ENCODE data around the gene SYNE2.

The SYNE2 gene

GRCh38 chr14:64080452-64080851 lies 227.6 kb downstream of the SYNE2 start:
- no peaks in the 10 kb centered on the region for H4K20me1 ChIP-seq (ENCODE audit: insufficient read depth)
- H2AFZ ChIP-seq (ENCODE audit: low read depth), result no peak overlapping the region
- no peaks in the 10 kb centered on the region for H3K79me2 ChIP-seq (ENCODE audit: insufficient read depth, low read depth)
- H3K36me3 ChIP-seq (ENCODE audit: insufficient read depth), result no peaks in the 10 kb centered on the region; the same call in 1 of the 2 replicates
- TF ChIP-seq CTCF (conservative IDR thresholded peaks at IDR 0.05; ENCODE audit: low read depth, low read length), result no peak
- H3K27ac ChIP-seq, result no peak overlapping the region
- no peak overlapping the region for H3K4me3 ChIP-seq (IDR thresholded peaks at IDR 0.05; ENCODE audit: insufficient read depth, low read depth, low read length)
- no peak overlapping the region for H3K4me2 ChIP-seq
- no peaks in the 10 kb centered on the region for H3K4me1 ChIP-seq (ENCODE audit: low read depth, poor library complexity, severe bottlenecking)
- no peaks in the 10 kb centered on the region for H3K27me3 ChIP-seq (ENCODE audit: insufficient read depth, low read depth)
- no peak overlapping the region for H3K9ac ChIP-seq

- Histone ChIP-seq H3K27me3 (ENCODE audit: insufficient read depth, low read depth) (no peaks in the 10 kb centered on the region), H4K20me1 (ENCODE audit: insufficient read depth) (no peaks in the 10 kb centered on the region), H2AFZ (ENCODE audit: low read depth) (no peak overlapping the region), H3K27ac (no peak overlapping the region), H3K4me3 (IDR thresholded peaks at IDR 0.05; ENCODE audit: insufficient read depth, low read depth, low read length) (no peak overlapping the region), H3K4me2 (no peak overlapping the region), H3K79me2 (ENCODE audit: insufficient read depth, low read depth) (no peaks in the 10 kb centered on the region), H3K9ac (no peak overlapping the region), H3K36me3 (ENCODE audit: insufficient read depth) (no peaks in the 10 kb centered on the region; the same call in 1 of the 2 replicates), H3K4me1 (ENCODE audit: low read depth, poor library complexity, severe bottlenecking) (no peaks in the 10 kb centered on the region)
- TF ChIP-seq CTCF (conservative IDR thresholded peaks at IDR 0.05; ENCODE audit: low read depth, low read length), result no peak
Measured at GRCh38 chr14:64081174-64081746, 228.5 kb downstream of the SYNE2 start.

GRCh38 chr14:64082837-64083236 lies 230.0 kb downstream of the SYNE2 start:
- no peaks in the 10 kb centered on the region for H3K4me1 ChIP-seq (ENCODE audit: low read depth, poor library complexity, severe bottlenecking)
- no peak for TF ChIP-seq CTCF (conservative IDR thresholded peaks at IDR 0.05; ENCODE audit: low read depth, low read length)
- no peaks in the 10 kb centered on the region for H3K36me3 ChIP-seq (ENCODE audit: insufficient read depth)
- no peak overlapping the region for H3K4me3 ChIP-seq (IDR thresholded peaks at IDR 0.05; ENCODE audit: insufficient read depth, low read depth, low read length)
- H3K4me2 ChIP-seq, result no peak overlapping the region
- H3K9ac ChIP-seq, result no peak overlapping the region
- no peak overlapping the region for H3K27ac ChIP-seq
- H3K27me3 ChIP-seq (ENCODE audit: insufficient read depth, low read depth), result no peaks in the 10 kb centered on the region
- H2AFZ ChIP-seq (ENCODE audit: low read depth), result no peak overlapping the region
- H4K20me1 ChIP-seq (ENCODE audit: insufficient read depth), result no peaks in the 10 kb centered on the region
- no peaks in the 10 kb centered on the region for H3K79me2 ChIP-seq (ENCODE audit: insufficient read depth, low read depth)

GRCh38 chr14:64088647-64088964 lies 235.8 kb downstream of the SYNE2 start:
- Histone ChIP-seq H3K79me2 (ENCODE audit: insufficient read depth, low read depth) (no peaks in the 10 kb centered on the region), H3K4me3 (IDR thresholded peaks at IDR 0.05; ENCODE audit: insufficient read depth, low read depth, low read length) (no peak overlapping the region), H3K27me3 (ENCODE audit: insufficient read depth, low read depth) (no peaks in the 10 kb centered on the region), H3K36me3 (ENCODE audit: insufficient read depth) (no peaks in the 10 kb centered on the region), H3K27ac (no peak overlapping the region), H3K4me1 (ENCODE audit: low read depth, poor library complexity, severe bottlenecking) (no peaks in the 10 kb centered on the region), H4K20me1 (ENCODE audit: insufficient read depth) (no peaks in the 10 kb centered on the region), H3K9ac (no peak overlapping the region), H2AFZ (ENCODE audit: low read depth) (no peak overlapping the region), H3K4me2 (no peak overlapping the region)
- no peak for TF ChIP-seq CTCF (conservative IDR thresholded peaks at IDR 0.05; ENCODE audit: low read depth, low read length)

All from KMS-11 (cell line).